ENCODE data around the gene GIPC3. TPM values are rescaled to one million over a fixed set of nuclear protein-coding genes. Genes with fewer than 3 reads are reported as not detected.

The GIPC3 gene
- total and polyA plus RNA-seq, 12 donors = 0.33 to 5.9 (median 3.2) TPM

- no peak for TF ChIP-seq CTCF (IDR thresholded peaks at IDR 0.05)
- TF ChIP-seq POLR2A (IDR thresholded peaks at IDR 0.05) = no peak
- no peak overlapping the region for H3K27ac ChIP-seq
- H3K27me3 ChIP-seq = no peaks in the 10 kb centered on the region
- peaks cover 11 to 31% of the 10 kb centered on the region in 2 donors for H3K4me1 ChIP-seq (replicated peaks in 1 of 2)
- H3K9me3 ChIP-seq (replicated peaks in 1 of 3) = no peaks in the 10 kb centered on the region
- intact Hi-C loops (cut with DNase I) = no loop called here
- H3K36me3 ChIP-seq (replicated peaks in 1 of 2) = no peaks in the 10 kb centered on the region
- DNase-seq = no peak
- no peak overlapping the region for H3K4me3 ChIP-seq
- 89 to 95% (median 92%) methylated on average over 18 to 19 of the region's 19 CpGs for WGBS, 4 donors
These were observed 10.0 kb upstream of the GIPC3 start for GRCh38 chr19:3575260-3575741.

GRCh38 chr19:3575949-3576673 is 9.2 kb upstream of the GIPC3 start:
- H3K9me3 ChIP-seq (replicated peaks in 1 of 3) = no peaks in the 10 kb centered on the region
- H3K4me3 ChIP-seq = peak overlapping the region in 1 of 4 donors; percentile 45
- peaks cover 11 to 37% of the 10 kb centered on the region in 2 donors for H3K4me1 ChIP-seq (replicated peaks in 1 of 2)
- no peak for DNase-seq
- H3K27ac ChIP-seq = peak overlapping the region in 3 of 5 donors; percentile 32 to 72 (median 40)
- WGBS, 4 donors = 80 to 92% (median 86%) methylated on average over 15 to 29 of the region's 29 CpGs
- H3K36me3 ChIP-seq (replicated peaks in 1 of 2) = no peaks in the 10 kb centered on the region
- H3K27me3 ChIP-seq = no peaks in the 10 kb centered on the region
- intact Hi-C loops (cut with DNase I) = no loop called here
- no peak for TF ChIP-seq CTCF (IDR thresholded peaks at IDR 0.05)
- TF ChIP-seq POLR2A (IDR thresholded peaks at IDR 0.05) = no peak

GRCh38 chr19:3576696-3577443 is 8.4 kb upstream of the GIPC3 start:
- peaks cover 10 to 34% of the 10 kb centered on the region in 2 donors for H3K4me1 ChIP-seq (replicated peaks in 1 of 2)
- TF ChIP-seq CTCF (IDR thresholded peaks at IDR 0.05) (no peak), POLR2A (IDR thresholded peaks at IDR 0.05) (peak in 1 of 2 donors; percentile 46)
- H3K27me3 ChIP-seq = no peaks in the 10 kb centered on the region
- 22 to 65% (median 46%) methylated on average over 14 to 67 of the region's 78 CpGs for WGBS, 4 donors
- peak; percentile 67 to 84 (median 77) for DNase-seq
- H3K9me3 ChIP-seq (replicated peaks in 1 of 3) = no peaks in the 10 kb centered on the region
- H3K4me3 ChIP-seq = peak overlapping the region in 1 of 4 donors; percentile 45
- H3K36me3 ChIP-seq (replicated peaks in 1 of 2) = no peaks in the 10 kb centered on the region
- intact Hi-C loops (cut with DNase I) = no loop called here
- peak overlapping the region in 3 of 5 donors; percentile 32 to 72 (median 40) for H3K27ac ChIP-seq

GRCh38 chr19:3577723-3578344 is 7.4 kb upstream of the GIPC3 start:
- intact Hi-C loops (cut with DNase I) = no loop called here
- Histone ChIP-seq H3K27me3 (no peaks in the 10 kb centered on the region), H3K4me1 (replicated peaks in 1 of 2) (peaks cover 7 to 29% of the 10 kb centered on the region in 2 donors), H3K27ac (peak overlapping the region in 1 of 5 donors; percentile 40), H3K4me3 (no peak overlapping the region), H3K36me3 (replicated peaks in 1 of 2) (no peaks in the 10 kb centered on the region), H3K9me3 (replicated peaks in 1 of 3) (no peaks in the 10 kb centered on the region)
- no peak for DNase-seq
- WGBS, 4 donors = 89 to 92% (median 92%) methylated on average over 24 to 60 of the region's 60 CpGs
- TF ChIP-seq POLR2A (IDR thresholded peaks at IDR 0.05) (no peak), CTCF (IDR thresholded peaks at IDR 0.05) (no peak)

All from adrenal gland (tissue), 12 donors.